K562 (cell line): ENCODE data around the gene IGF2BP1.

ENCODE experiments used
- CTCF ChIP-seq, 3 experiments: IDR thresholded peaks in 2 of 3; conservative IDR thresholded peaks in 1 of 3; 2 replicates each; pipeline ENCODE4 v1.5.1; 2011 to 2012; ENCODE audit warnings: low read length in 3 of 3, mild to moderate bottlenecking in 3 of 3, control low read depth in 2 of 3, improper control_type of control experiment in 1 of 3, inconsistent platforms in 1 of 3, low read depth in 1 of 3, mixed read lengths in 1 of 3, moderate library complexity in 1 of 3; ENCODE audit not compliant: insufficient read depth in 2 of 3
- HDGF ChIP-seq: fragments of 450-650 bp; IDR thresholded peaks from 2 replicates; pipeline ENCODE4 v1.6.1; 2016
- ZFPM2 ChIP-seq: fragments of 250-450 bp; sonication (Bioruptor Pico); IDR thresholded peaks from 2 replicates; pipeline ENCODE4 v1.5.1; 2022; ENCODE audit warnings: mild to moderate bottlenecking

GRCh38 chr17:48992444-48992843 is 4.7 kb upstream of the IGF2BP1 start:
- TF ChIP-seq ZFPM2, result no peak
- TF ChIP-seq HDGF, result no peak
- TF ChIP-seq CTCF (IDR thresholded peaks at IDR 0.05 in 2 of 3, conservative IDR thresholded peaks at IDR 0.05 in 1 of 3; ENCODE audit: insufficient read depth in 2 of 3, low read depth in 1 of 3, low read length in 3 of 3), result no peak
